ENCODE results near the gene KCNH1.

DNA sequence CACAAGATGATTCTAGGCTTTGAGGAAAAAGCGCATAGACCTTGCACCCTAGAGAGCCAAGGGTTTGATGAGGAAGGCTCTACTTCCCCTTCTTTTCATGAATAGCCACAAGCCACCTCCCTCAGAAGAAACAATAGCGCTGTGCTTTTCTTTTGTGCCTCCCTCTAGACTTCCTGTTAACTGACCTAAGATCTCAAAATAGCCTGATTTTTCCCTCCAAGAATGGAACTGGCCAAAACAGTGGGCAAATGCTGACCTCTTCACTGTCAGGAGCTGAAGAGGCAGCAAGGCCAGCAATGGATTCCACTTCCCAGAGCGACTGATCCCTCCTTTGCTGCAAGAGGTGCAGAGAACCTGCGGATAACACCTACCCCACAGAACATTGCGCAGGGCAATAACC, 362.8 kb downstream of the KCNH1 start:
- no peak for TF ChIP-seq EZH2 (IDR thresholded peaks at IDR 0.05; ENCODE audit: insufficient read depth, poor library complexity, severe bottlenecking)
- no peak for TF ChIP-seq EZH2phosphoT487 (IDR thresholded peaks at IDR 0.05; ENCODE audit: insufficient read depth, low read depth)

All from GM23248 (cell line).